ENCODE measurements around the gene AMDHD1.
A peak's percentile ranks its signal among the peaks of the same experiment; 100 is the strongest.

AMDHD1 gene

GRCh38 chr12:95996034-95996658 lies 53.0 kb downstream of the AMDHD1 start, which contains the start of gene HAL:
Gene HAL, minus strand, starts transcription at chr12:95996344. Its CDS starts 434 bp downstream, at chr12:95995910.
- DNase-seq (ENCODE audit: low read depth in 2 of 2), result no peak

GRCh38 chr12:95997276-95997675 lies 54.1 kb downstream of the AMDHD1 start:
- no peak for DNase-seq (ENCODE audit: low read depth in 2 of 2)

- DNase-seq (ENCODE audit: low read depth in 2 of 2), result no peak
These were observed 54.9 kb downstream of the AMDHD1 start for GRCh38 chr12:95997911-95998510.

GRCh38 chr12:95998611-95999286 lies 55.6 kb downstream of the AMDHD1 start:
- DNase-seq (ENCODE audit: low read depth in 2 of 2), result peak in 1 of 2 donors; percentile 14

- DNase-seq (ENCODE audit: low read depth in 2 of 2), result no peak
These were observed 56.4 kb downstream of the AMDHD1 start for GRCh38 chr12:95999484-95999883.

DNA sequence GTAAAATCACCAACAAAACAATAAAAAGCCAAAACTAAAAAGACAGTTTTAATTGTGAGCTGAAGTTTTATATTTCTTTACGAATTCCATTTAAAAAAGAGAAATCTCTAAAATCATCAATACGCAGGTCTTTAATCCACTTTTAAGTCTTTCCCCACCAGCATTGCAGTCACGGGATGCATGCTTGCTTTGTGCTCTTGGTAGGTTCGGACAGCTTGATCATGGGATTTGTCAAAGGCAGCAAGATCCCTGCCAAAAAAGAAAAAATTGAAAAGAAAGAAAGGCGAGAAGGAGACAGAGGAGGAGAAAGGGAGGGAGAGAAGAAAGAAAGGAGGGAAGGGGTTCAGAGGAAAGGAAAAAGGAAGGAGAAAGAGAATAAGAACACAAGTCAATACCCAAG lies 57.7 kb downstream of the AMDHD1 start:
- no peak for DNase-seq (ENCODE audit: low read depth in 2 of 2)

DNA sequence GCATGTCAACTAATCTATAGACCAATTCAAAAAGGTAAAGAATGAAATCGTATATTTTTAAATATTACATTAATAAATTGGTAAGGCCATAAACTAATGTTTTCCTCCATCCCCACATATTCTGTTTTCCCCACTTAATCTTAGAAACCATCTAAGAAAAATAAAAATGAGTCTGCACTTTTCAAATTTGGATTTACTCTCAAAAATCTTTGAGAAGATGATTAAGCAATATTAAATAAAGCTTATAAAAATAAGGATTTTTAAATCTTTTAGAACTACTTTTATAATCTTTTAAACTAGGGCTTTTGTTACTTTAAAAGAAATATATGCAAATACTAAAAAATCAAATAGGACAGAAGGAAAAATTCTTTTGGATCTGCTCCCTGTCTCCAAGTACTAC lies 63.6 kb downstream of the AMDHD1 start:
- DNase-seq (ENCODE audit: low read depth in 2 of 2), result no peak

DNA sequence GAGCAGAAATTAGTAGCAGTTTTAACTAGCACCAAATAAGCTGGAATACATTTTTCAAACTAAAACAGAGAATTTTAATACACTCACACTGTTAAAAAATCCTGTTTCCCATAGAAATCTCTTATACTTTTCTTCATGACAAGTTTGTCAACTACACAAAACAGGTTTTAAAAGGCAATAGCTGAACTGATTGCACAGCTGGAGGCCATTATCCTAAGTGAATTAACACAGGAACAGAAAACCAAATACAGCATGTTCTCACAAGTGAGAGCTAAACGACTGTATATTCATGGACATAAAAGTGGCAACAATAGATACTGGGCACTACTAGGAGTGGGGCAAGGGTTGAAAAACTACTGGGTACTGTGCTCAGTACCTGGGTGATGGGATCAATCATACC lies 64.6 kb downstream of the AMDHD1 start:
- DNase-seq (ENCODE audit: low read depth in 2 of 2), result no peak

DNA sequence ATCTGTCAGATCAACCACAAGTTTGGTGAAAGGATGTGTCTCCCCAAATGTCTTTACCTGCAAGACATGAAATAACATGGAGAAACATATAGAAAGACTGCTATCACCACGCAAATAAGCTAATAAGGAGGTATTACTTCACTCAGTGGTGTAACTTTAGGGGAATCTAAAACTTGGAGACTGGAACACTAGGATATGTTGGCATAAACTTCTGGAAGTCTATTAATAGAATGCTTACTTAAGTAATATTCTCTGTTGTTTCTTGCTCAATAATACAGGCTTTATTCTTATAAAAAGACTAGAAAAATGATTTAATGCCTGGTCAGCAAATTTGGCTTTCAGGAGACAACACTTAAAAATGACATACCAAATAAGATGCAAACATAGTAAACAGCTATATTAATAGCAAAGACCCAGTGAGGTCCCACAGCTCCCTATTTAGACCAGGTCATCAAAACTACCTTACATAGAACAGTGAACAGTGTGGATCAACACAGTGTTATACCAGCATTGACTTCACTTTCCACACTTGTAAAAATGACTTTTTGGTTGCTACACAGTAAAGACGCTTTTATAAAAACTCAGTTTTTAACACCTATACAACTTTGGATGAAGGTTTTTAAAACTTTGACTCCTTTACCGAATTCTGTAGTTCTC lies 71.9 kb downstream of the AMDHD1 start:
- DNase-seq (ENCODE audit: low read depth in 2 of 2), result no peak

GRCh38 chr12:96015672-96016071 lies 72.5 kb downstream of the AMDHD1 start:
- no peak for DNase-seq (ENCODE audit: low read depth in 2 of 2)
